HCT116 (cell line): Measurements from ENCODE around the gene EID2B. TPM values are rescaled to one million over a fixed set of nuclear protein-coding genes. Genes with fewer than 3 reads are reported as not detected.

Experiments
- ATAC-seq: fragments of 200-7000 bp; cut with Tn5 transposase; 2 replicates; pipeline ENCODE4 v1.9.1; 2020; ENCODE audit warnings: mild to moderate bottlenecking, moderate library complexity
- BruUV-seq: library from RNA; stranded (reverse); fragments of 400-500 nt; replicated peaks from 2 replicates; lab custom pipeline; 2021; lab: Mats Ljungman, UMichigan
- CTCF ChIA-PET: fragments of 300-600 bp; sonication (Branson Sonifier 250); formaldehyde crosslinking; loops from one replicate; lab custom pipeline; 2021; ENCODE audit warnings: antibody characterized with exemption; lab: Charles Lee
- POLR2A ChIA-PET: fragments of 300-600, 350-600 bp; sonication (Branson Sonifier 250); formaldehyde crosslinking; loops from one replicate; lab custom pipeline; 2021; ENCODE audit warnings: antibody characterized with exemption; lab: Charles Lee
- RAD21 ChIA-PET, 2 experiments: fragments of 300-600 bp; sonication (Branson Sonifier 250); formaldehyde crosslinking; loops; one replicate each; lab custom pipeline; 2023; ENCODE audit warnings: low total read pairs in 2 of 2; ENCODE audit not compliant: uncharacterized antibody in 2 of 2, unreplicated experiment in 2 of 2, low non-redundant PET in 1 of 2; lab: Charles Lee
- DNase-seq: peaks from one replicate; pipeline ENCODE4 v3.0.0-alpha.2; 2010; ENCODE audit warnings: low read depth, low spot score
- H2AFZ ChIP-seq: fragments of 200-600 bp; shearing (Covaris generic), sonication (generic); 2 replicates; pipeline ENCODE4 v1.6.1; 2017; ENCODE audit warnings: low read depth, mixed run types, mixed read lengths, antibody characterized with exemption, low read length; ENCODE audit not compliant: poor library complexity, severe bottlenecking
- H3K27ac ChIP-seq: 2 replicates; pipeline ENCODE4 v1.5.1; 2012; ENCODE audit warnings: low read depth, low read length
- H3K27me3 ChIP-seq: fragments of 200-600 bp; sonication (generic); 2 replicates; pipeline ENCODE4 v1.6.1; 2016; ENCODE audit warnings: mixed run types, low read length, mixed read lengths; ENCODE audit not compliant: insufficient read depth
- H3K36me3 ChIP-seq, 2 experiments: fragments of 200-500 bp in 1 of 2; fragments of 200-600 bp in 1 of 2; sonication (Bioruptor generic) in 1 of 2; sonication (generic) in 1 of 2; 2 replicates each; pipeline versions ENCODE4 v1.5.1 to v1.6.1; 2014 to 2016; ENCODE audit warnings: low read length in 2 of 2, inconsistent platforms in 1 of 2, mixed read lengths in 1 of 2, mixed run types in 1 of 2; ENCODE audit not compliant: insufficient read depth in 2 of 2, control insufficient read depth in 1 of 2
- H3K4me1 ChIP-seq, 2 experiments: fragments of 200-600 bp in 1 of 2; sonication (generic) in 1 of 2; 2 replicates each; pipeline versions ENCODE4 v1.5.1 to v1.6.1; 2012 to 2017; ENCODE audit warnings: low read length in 2 of 2, inconsistent platforms in 1 of 2, mild to moderate bottlenecking in 1 of 2, mixed read lengths in 1 of 2, mixed run types in 1 of 2, moderate library complexity in 1 of 2; ENCODE audit not compliant: insufficient read depth in 2 of 2, control insufficient read depth in 1 of 2
- H3K4me2 ChIP-seq: fragments of 200-600 bp; sonication (generic); 2 replicates; pipeline ENCODE4 v1.6.1; 2017; ENCODE audit warnings: mixed run types, low read length, mixed read lengths
- H3K4me3 ChIP-seq, 2 experiments: fragments of 200-600 bp in 1 of 2; sonication (generic) in 1 of 2; replicated peaks in 1 of 2; 2 replicates each; pipeline ENCODE4 v1.5.1; 2011 to 2016; ENCODE audit warnings: low read length in 2 of 2, control low read depth in 1 of 2, low read depth in 1 of 2, mild to moderate bottlenecking in 1 of 2, mixed read lengths in 1 of 2, mixed run types in 1 of 2
- H3K79me2 ChIP-seq: fragments of 200-600 bp; sonication (generic); 2 replicates; pipeline ENCODE4 v1.6.1; 2017; ENCODE audit warnings: mild to moderate bottlenecking, mixed run types, low read length, moderate library complexity, mixed read lengths; ENCODE audit not compliant: insufficient read depth
- H3K9ac ChIP-seq: fragments of 200-600 bp; sonication (generic); 2 replicates; pipeline ENCODE4 v1.6.1; 2016; ENCODE audit warnings: low read length, mixed read lengths
- H3K9me2 ChIP-seq: fragments of 200-600 bp; sonication (generic), shearing (Covaris generic); 2 replicates; pipeline ENCODE4 v1.6.1; 2017; ENCODE audit warnings: mixed run types, mild to moderate bottlenecking, moderate library complexity; ENCODE audit not compliant: insufficient read depth
- H3K9me3 ChIP-seq, 2 experiments: fragments of 200-500 bp in 1 of 2; fragments of 200-600 bp in 1 of 2; sonication (Bioruptor generic) in 1 of 2; sonication (generic) in 1 of 2; 2 replicates each; pipeline ENCODE4 v1.6.1; 2014 to 2017; ENCODE audit warnings: low read length in 2 of 2, mixed read lengths in 2 of 2, inconsistent platforms in 1 of 2, low read depth in 1 of 2, mild to moderate bottlenecking in 1 of 2, mixed run types in 1 of 2, moderate library complexity in 1 of 2; ENCODE audit not compliant: control insufficient read depth in 1 of 2, insufficient read depth in 1 of 2
- H4K20me1 ChIP-seq: fragments of 200-600 bp; sonication (generic), shearing (Covaris generic); 2 replicates; pipeline ENCODE4 v1.6.1; 2017; ENCODE audit warnings: mixed run types, mild to moderate bottlenecking, moderate library complexity; ENCODE audit not compliant: insufficient read depth
- CBX3 ChIP-seq: IDR thresholded peaks from 2 replicates; pipeline ENCODE4 v1.6.1; 2012; ENCODE audit warnings: low read depth
- CEBPB ChIP-seq: IDR thresholded peaks from 2 replicates; pipeline ENCODE4 v1.6.1; 2012; ENCODE audit warnings: low read depth
- EGR1 ChIP-seq: IDR thresholded peaks from 2 replicates; pipeline ENCODE4 v1.6.1; 2012; ENCODE audit warnings: low read depth
- EZH2 ChIP-seq: fragments of 200-600 bp; sonication (generic); IDR thresholded peaks from 2 replicates; pipeline ENCODE4 v1.6.1; 2017; ENCODE audit warnings: antibody characterized with exemption, mixed run types
- EZH2phosphoT487 ChIP-seq: fragments of 200-600 bp; IDR thresholded peaks from 2 replicates; pipeline ENCODE4 v1.6.1; 2018; ENCODE audit warnings: antibody characterized with exemption, borderline replicate concordance
- POLR2A ChIP-seq: IDR thresholded peaks from 2 replicates; pipeline ENCODE4 v1.7.0; 2011; ENCODE audit warnings: borderline replicate concordance; ENCODE audit not compliant: insufficient read depth, insufficient read length; ENCODE audit errors: extremely low read depth
- POLR2AphosphoS5 ChIP-seq: IDR thresholded peaks from 2 replicates; pipeline ENCODE4 v1.6.1; 2011; ENCODE audit warnings: mild to moderate bottlenecking, low read depth, low read length, moderate library complexity
- RAD21 ChIP-seq: IDR thresholded peaks from 2 replicates; pipeline ENCODE4 v1.6.1; 2012; ENCODE audit warnings: low read depth, mild to moderate bottlenecking
- SIN3A ChIP-seq: IDR thresholded peaks from 2 replicates; pipeline ENCODE4 v1.6.1; 2012; ENCODE audit warnings: low read depth
- SRF ChIP-seq: IDR thresholded peaks from 2 replicates; pipeline ENCODE4 v1.6.1; 2012; ENCODE audit warnings: low read depth
- TCF7L2 ChIP-seq: IDR thresholded peaks from 2 replicates; pipeline ENCODE4 v1.7.0; 2011; ENCODE audit warnings: borderline replicate concordance, inconsistent platforms; ENCODE audit not compliant: insufficient read depth, insufficient read length; ENCODE audit errors: extremely low read depth
- YY1 ChIP-seq: IDR thresholded peaks from 2 replicates; pipeline ENCODE4 v1.6.1; 2011; ENCODE audit warnings: low read length, low read depth, moderate library complexity, mild to moderate bottlenecking; ENCODE audit not compliant: insufficient replicate concordance; ENCODE audit errors: extremely low read depth
- ZFX ChIP-seq: fragments of 450-650 bp; IDR thresholded peaks from 2 replicates; pipeline ENCODE4 v1.6.1; 2017
- ZNF274 ChIP-seq: fragments of 200-500 bp; sonication (Bioruptor generic); IDR thresholded peaks from 2 replicates; pipeline ENCODE4 v1.6.1; 2014; ENCODE audit warnings: mild to moderate bottlenecking, low read depth, low read length, inconsistent platforms
- intact Hi-C: fragments of 100-400 bp; cut with micrococcal nuclease; formaldehyde crosslinking; loops from 2 replicates; pipeline ENCODE4 v1.10.0; 2022
- total RNA-seq: library from RNA; stranded (reverse); gene quantifications from one replicate; pipeline ENCODE4 v1.2.1, GENCODE V29; 2021; ENCODE audit not compliant: unreplicated experiment
- TF ChIP-seq, protein P1 (sequence below), 3 experiments: fragments of 200-600 bp in 1 of 3; sonication (generic) in 1 of 3; IDR thresholded peaks in 2 of 3; conservative IDR thresholded peaks in 1 of 3; 2 replicates each; pipeline ENCODE4 v1.5.1; 2012 to 2017; ENCODE audit warnings: low read depth in 2 of 3, low read length in 2 of 3, antibody characterized with exemption in 1 of 3, borderline replicate concordance in 1 of 3, control low read depth in 1 of 3, mild to moderate bottlenecking in 1 of 3, mixed read lengths in 1 of 3, mixed run types in 1 of 3, moderate library complexity in 1 of 3; ENCODE audit not compliant: insufficient read depth in 1 of 3
- TF ChIP-seq, protein P2 (sequence below): IDR thresholded peaks from 2 replicates; pipeline ENCODE4 v1.6.1; 2012
- TF ChIP-seq, protein P3 (sequence below): IDR thresholded peaks from 2 replicates; pipeline ENCODE4 v1.6.1; 2012

EID2B gene
- total RNA-seq, 1 experiment from 2014 or later, result 1.2 TPM

DNA sequence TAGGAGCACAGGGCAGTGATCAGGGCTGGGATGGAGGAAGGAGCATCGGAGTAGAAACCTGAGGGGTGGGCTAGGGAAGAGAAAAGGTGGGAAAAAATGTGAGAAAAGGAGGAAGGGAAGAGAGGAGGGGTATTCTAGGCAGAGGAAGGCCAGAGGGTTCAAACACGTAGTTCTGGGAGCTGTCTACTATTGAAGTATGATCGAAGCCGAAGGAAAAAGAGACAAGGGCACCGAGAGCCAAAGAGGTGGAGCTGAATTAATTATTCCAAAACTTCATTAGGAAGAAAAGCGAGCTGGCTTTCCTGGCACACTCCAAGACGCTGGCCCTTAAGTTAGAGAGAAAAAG, 26.1 kb downstream of the EID2B start:
- Histone ChIP-seq H3K27ac (no peak overlapping the region), H4K20me1 (no peaks in the 10 kb centered on the region), H3K36me3 (no peaks in the 10 kb centered on the region), H3K9me2 (no peaks in the 10 kb centered on the region), H3K9ac (no peak overlapping the region), H3K27me3 (no peaks in the 10 kb centered on the region), H3K4me1 (peaks cover 0 to 4% of the 10 kb centered on the region in 2 experiments; a peak in 1 of 4 replicates), H3K79me2 (no peaks in the 10 kb centered on the region), H3K4me3 (no peak overlapping the region), H3K4me2 (no peak overlapping the region), H2AFZ (no peak overlapping the region), H3K9me3 (no peaks in the 10 kb centered on the region)
- DNase-seq (no peak), ATAC-seq (no peak)
- TF ChIP-seq TCF7L2, result no peak
- no peak for TF ChIP-seq POLR2A
- no peak for TF ChIP-seq ZNF274
- TF ChIP-seq SIN3A, result no peak
- TF ChIP-seq, protein P1, sequence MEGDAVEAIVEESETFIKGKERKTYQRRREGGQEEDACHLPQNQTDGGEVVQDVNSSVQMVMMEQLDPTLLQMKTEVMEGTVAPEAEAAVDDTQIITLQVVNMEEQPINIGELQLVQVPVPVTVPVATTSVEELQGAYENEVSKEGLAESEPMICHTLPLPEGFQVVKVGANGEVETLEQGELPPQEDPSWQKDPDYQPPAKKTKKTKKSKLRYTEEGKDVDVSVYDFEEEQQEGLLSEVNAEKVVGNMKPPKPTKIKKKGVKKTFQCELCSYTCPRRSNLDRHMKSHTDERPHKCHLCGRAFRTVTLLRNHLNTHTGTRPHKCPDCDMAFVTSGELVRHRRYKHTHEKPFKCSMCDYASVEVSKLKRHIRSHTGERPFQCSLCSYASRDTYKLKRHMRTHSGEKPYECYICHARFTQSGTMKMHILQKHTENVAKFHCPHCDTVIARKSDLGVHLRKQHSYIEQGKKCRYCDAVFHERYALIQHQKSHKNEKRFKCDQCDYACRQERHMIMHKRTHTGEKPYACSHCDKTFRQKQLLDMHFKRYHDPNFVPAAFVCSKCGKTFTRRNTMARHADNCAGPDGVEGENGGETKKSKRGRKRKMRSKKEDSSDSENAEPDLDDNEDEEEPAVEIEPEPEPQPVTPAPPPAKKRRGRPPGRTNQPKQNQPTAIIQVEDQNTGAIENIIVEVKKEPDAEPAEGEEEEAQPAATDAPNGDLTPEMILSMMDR (IDR thresholded peaks at IDR 0.05 in 2 of 3, conservative IDR thresholded peaks at IDR 0.05 in 1 of 3; ENCODE audit: borderline replicate concordance in 1 of 3, insufficient read depth in 1 of 3, low read depth in 2 of 3, low read length in 2 of 3), result no peak
- TF ChIP-seq CEBPB, result no peak
- no peak for TF ChIP-seq EGR1
- TF ChIP-seq, protein P2, sequence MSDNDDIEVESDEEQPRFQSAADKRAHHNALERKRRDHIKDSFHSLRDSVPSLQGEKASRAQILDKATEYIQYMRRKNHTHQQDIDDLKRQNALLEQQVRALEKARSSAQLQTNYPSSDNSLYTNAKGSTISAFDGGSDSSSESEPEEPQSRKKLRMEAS, result no peak
- TF ChIP-seq EZH2, result no peak
- no peak for TF ChIP-seq ZFX
- no peak for TF ChIP-seq EZH2phosphoT487
- TF ChIP-seq POLR2AphosphoS5, result no peak
- no peak for TF ChIP-seq RAD21
- no peak for TF ChIP-seq YY1
- TF ChIP-seq, protein P3, sequence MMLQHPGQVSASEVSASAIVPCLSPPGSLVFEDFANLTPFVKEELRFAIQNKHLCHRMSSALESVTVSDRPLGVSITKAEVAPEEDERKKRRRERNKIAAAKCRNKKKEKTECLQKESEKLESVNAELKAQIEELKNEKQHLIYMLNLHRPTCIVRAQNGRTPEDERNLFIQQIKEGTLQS, result no peak
- no peak for TF ChIP-seq SRF
- TF ChIP-seq CBX3, result no peak
- POLR2A ChIA-PET, result no interaction called here
- no TSS peak for BruUV-seq
- intact Hi-C loops, result no loop called here
- CTCF ChIA-PET, result no interaction called here
- RAD21 ChIA-PET, result no interaction called here
